Hair follicle dermal papilla cell (primary cell): ENCODE data around the gene SMIM3. TPM values are rescaled to one million over a fixed set of nuclear protein-coding genes. Genes with fewer than 3 reads are reported as not detected.

Experiments used
- total RNA-seq: library from RNA; depleted of rRNA; stranded (reverse); fragments of >200 nt; gene quantifications from 2 replicates; pipeline ENCODE4 v1.2.3, GENCODE V29; 2012

Gene SMIM3, protein sequence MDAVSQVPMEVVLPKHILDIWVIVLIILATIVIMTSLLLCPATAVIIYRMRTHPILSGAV
- total RNA-seq, result 51.9 TPM in 2 replicates

DNA sequence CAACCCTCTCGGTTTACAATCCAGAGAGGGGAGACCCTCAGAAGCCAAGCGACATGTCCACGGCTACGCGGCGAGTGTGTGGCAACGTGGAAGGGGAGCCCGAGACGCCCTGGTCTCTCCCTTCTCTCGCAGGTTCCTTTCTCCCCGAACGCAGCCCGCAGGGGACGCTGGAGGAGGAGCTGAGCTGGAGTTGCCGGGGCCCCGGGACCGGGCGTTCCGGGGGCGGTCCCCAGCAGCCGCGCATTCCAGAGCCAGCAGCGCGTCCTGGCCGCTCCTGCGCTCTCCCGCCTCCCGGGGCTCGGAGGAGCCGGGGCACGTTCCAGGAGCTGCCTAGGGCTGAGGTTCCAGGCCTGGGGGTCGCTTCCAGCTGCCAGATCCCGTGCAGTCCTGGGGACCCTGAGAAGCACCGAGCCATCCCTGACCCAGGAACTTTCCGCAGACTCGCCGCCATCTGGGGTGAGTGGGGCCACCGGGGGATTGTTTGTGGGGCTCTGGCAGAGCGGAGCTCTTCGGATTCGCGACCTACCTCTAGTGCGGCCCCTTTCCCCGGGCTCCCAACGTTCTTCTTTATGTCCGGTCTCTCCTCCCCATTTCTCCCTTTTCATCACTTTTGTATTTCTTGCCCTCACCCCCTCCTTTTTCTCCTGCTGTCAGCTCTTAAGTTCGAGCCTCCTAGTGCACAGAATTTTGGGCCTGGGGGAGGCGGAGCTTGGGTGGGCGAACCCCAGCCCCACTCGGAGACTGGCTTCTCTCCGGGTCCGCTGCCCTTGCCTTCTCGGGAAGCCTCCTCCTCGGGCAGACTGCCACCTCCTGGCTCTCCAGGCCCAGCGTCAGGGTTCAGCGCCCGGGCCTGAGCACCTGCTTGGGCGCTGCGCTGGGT, at the start of gene SMIM3:
Gene SMIM3 (plus strand): TSS at position 241 of the 880 bp plus-strand sequence. CDS start 16,684 bp downstream, outside the sequence.

DNA sequence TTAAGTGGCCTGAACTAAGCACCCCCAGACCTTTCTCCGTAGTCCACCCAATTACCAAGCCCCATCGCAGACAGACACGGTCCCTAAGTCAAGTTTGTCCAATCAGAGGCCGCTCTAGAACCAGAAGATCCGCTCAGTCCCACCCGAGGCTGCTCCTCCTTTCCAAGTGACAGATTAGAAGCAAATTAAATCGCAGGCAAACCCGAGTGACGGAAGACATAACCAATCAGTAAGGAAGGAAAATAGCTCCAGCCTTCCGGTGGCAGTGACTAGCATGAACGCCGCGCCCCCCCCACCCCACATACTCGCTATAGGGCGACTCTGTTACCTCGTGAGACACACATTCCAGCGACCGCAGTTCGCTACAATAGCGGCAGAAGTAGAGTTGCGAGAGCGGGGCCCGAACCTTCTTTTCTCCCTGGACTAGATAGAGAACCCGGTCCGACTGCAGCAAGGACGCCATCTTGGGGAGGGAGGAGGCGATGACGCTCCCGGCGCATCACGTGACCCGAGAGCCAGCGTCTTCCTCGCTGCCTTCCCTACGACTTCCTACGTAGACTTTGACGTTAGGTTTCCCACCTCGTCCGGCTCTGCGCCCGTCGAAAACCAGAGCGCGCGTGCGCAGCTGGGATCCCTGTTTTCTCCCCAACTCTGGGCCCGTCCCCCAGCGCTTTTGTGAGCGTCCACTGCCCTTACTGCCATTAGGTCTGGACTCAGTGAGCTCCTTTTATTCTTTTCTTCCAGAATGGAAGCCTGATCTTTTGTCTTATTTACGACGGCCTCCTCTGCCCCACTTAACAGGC, 19.8 kb upstream of the SMIM3 start, which contains the start of gene DCTN4:
Gene DCTN4 (minus strand): TSS at position 487 of the 803 bp plus-strand sequence. CDS start 24 bp downstream, at position 463.

DNA sequence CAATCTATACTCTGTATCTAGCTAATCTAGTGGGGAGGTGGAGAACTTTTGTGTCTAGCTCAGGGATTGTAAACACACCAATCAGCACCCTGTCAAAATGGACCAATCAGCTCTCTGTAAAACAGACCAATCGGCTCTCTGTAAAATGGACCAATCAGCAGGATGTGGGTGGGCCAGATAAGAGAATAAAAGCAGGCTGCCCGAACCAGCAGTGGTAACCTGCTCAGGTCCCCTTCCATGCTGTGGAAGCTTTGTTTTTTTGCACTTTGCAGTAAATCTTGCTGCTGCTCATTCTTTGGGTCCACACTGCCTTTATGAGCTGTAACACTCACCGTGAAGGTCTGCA, 67.7 kb downstream of the SMIM3 start, which contains the start of gene IRGM:
Gene IRGM (plus strand): TSS at position 214 of the 346 bp plus-strand sequence. CDS start 1,603 bp downstream, outside the sequence.

Other genes with a start within 250 kb of the SMIM3 start
- 1.9 and 2.7 TPM in 2 replicates for gene SYNPO, start 138.1 kb upstream of the SMIM3 start, total RNA-seq
- gene MYOZ3, start 117.5 kb upstream of the SMIM3 start, total RNA-seq, result 1.3 and 1.5 TPM in 2 replicates
- 30.8 and 32.5 TPM in 2 replicates for gene RBM22, start 77.7 kb upstream of the SMIM3 start, total RNA-seq
- 69.3 and 76.1 TPM in 2 replicates for gene DCTN4, start 19.7 kb upstream of the SMIM3 start, total RNA-seq
- gene IRGM, start 67.8 kb downstream of the SMIM3 start, total RNA-seq, result not detected in 2 replicates
- 5.8 and 6.7 TPM in 2 replicates for gene ZNF300, start 126.2 kb downstream of the SMIM3 start, total RNA-seq
- gene GPX3, start 241.8 kb downstream of the SMIM3 start, total RNA-seq, result 9.4 and 31.2 TPM in 2 replicates